Transverse colon (tissue), 3 donors: ENCODE results near the gene APOF.

ENCODE experiments used
- POLR2A ChIP-seq: fragments of 450-650 bp; IDR thresholded peaks from one replicate; pipeline ENCODE4 v1.6.1; 2016; ENCODE audit warnings: antibody characterized with exemption, mild to moderate bottlenecking, moderate library complexity
- POLR2AphosphoS5 ChIP-seq, 3 donors: sonication (generic); formaldehyde crosslinking; IDR thresholded peaks; one replicate each; pipeline ENCODE4 v1.6.1; 2016; ENCODE audit warnings: antibody characterized with exemption in 3 of 3

- TF ChIP-seq POLR2AphosphoS5 (IDR thresholded peaks at IDR 0.05): no peak
- TF ChIP-seq POLR2A: no peak
Observed at GRCh38 chr12:56337753-56338251, 24.9 kb downstream of the APOF start.
